ENCODE measurements around the gene SNX27. TPM values are rescaled to one million over a fixed set of nuclear protein-coding genes. Genes with fewer than 3 reads are reported as not detected.
"Not testable (repeated sequence)": the region's sequence is repeated elsewhere in the genome, so short reads cannot be mapped to it uniquely, and the experiment has no call there.

Gene SNX27
- total RNA-seq, 6 donors from 2014 or later, result 35.0 to 62.9 (median 51.9) TPM

GRCh38 chr1:151615711-151616504, 4.1 kb downstream of the SNX27 start:
- no peaks in the 10 kb centered on the region for H3K27me3 ChIP-seq
- ATAC-seq (ENCODE audit: low FRiP score in 2 of 2) (no peak), DNase-seq (no peak)
- WGBS, 2 donors, result 66 to 74% methylated on average over 4 of the region's 4 CpGs
- no peak overlapping the region for H3K4me3 ChIP-seq
- no peaks in the 10 kb centered on the region for H3K9me3 ChIP-seq
- H3K27ac ChIP-seq, result peak overlapping the region in 1 of 4 donors; percentile 7
- H3K36me3 ChIP-seq, result no peaks in the 10 kb centered on the region
- peaks cover 31 to 58% (median 40%) of the 10 kb centered on the region in 4 donors for H3K4me1 ChIP-seq
- TF ChIP-seq POLR2A (IDR thresholded peaks at IDR 0.05), result no peak
- TF ChIP-seq EP300 (IDR thresholded peaks at IDR 0.05), result no peak
- no peak for TF ChIP-seq CTCF (IDR thresholded peaks at IDR 0.05)
- TF ChIP-seq POLR2AphosphoS5 (IDR thresholded peaks at IDR 0.05), result no peak

- Histone ChIP-seq H3K4me3 (no peak overlapping the region), H3K27me3 (no peaks in the 10 kb centered on the region), H3K4me1 (peaks cover 37 to 56% (median 43%) of the 10 kb centered on the region in 4 donors), H3K27ac (no peak overlapping the region), H3K36me3 (no peaks in the 10 kb centered on the region), H3K9me3 (no peaks in the 10 kb centered on the region)
- DNase-seq (no peak), ATAC-seq (ENCODE audit: low FRiP score in 2 of 2) (no peak)
- TF ChIP-seq EP300 (IDR thresholded peaks at IDR 0.05) (no peak), CTCF (IDR thresholded peaks at IDR 0.05) (no peak), POLR2AphosphoS5 (IDR thresholded peaks at IDR 0.05) (no peak), POLR2A (IDR thresholded peaks at IDR 0.05) (no peak)
- WGBS, 2 donors, result 67 to 78% methylated on average over 3 of the region's 3 CpGs
Measured at GRCh38 chr1:151616505-151616849, 4.6 kb downstream of the SNX27 start.

- Histone ChIP-seq H3K9me3 (no peaks in the 10 kb centered on the region), H3K27me3 (no peaks in the 10 kb centered on the region), H3K4me3 (no peak overlapping the region), H3K27ac (no peak overlapping the region), H3K36me3 (no peaks in the 10 kb centered on the region), H3K4me1 (peaks cover 40 to 59% (median 47%) of the 10 kb centered on the region in 4 donors)
- no peak for TF ChIP-seq POLR2A (IDR thresholded peaks at IDR 0.05)
- TF ChIP-seq POLR2AphosphoS5 (IDR thresholded peaks at IDR 0.05), result no peak
- no peak for TF ChIP-seq CTCF (IDR thresholded peaks at IDR 0.05)
- WGBS, 2 donors, result 75 to 86% methylated on average over 3 of the region's 3 CpGs
- ATAC-seq (ENCODE audit: low FRiP score in 2 of 2), result no peak
- DNase-seq, result no peak
Measured at GRCh38 chr1:151618003-151618402, 6.2 kb downstream of the SNX27 start.

GRCh38 chr1:151618470-151618869, 6.6 kb downstream of the SNX27 start:
- peak overlapping the region in 1 of 4 donors; percentile 73 for H3K27ac ChIP-seq
- H3K9me3 ChIP-seq, result no peaks in the 10 kb centered on the region
- no peak for TF ChIP-seq CTCF (IDR thresholded peaks at IDR 0.05)
- TF ChIP-seq EP300 (IDR thresholded peaks at IDR 0.05), result no peak
- no peak for TF ChIP-seq POLR2AphosphoS5 (IDR thresholded peaks at IDR 0.05)
- no peak for TF ChIP-seq POLR2A (IDR thresholded peaks at IDR 0.05)
- ATAC-seq (ENCODE audit: low FRiP score in 2 of 2) (no peak), DNase-seq (no peak)
- H3K4me3 ChIP-seq, result no peak overlapping the region
- H3K36me3 ChIP-seq, result no peaks in the 10 kb centered on the region
- H3K4me1 ChIP-seq, result peaks cover 35 to 56% (median 43%) of the 10 kb centered on the region in 4 donors
- H3K27me3 ChIP-seq, result no peaks in the 10 kb centered on the region

GRCh38 chr1:151618996-151619395, 7.1 kb downstream of the SNX27 start:
- not testable (repeated sequence) for H3K9me3 ChIP-seq; H3K36me3 ChIP-seq; DNase-seq; H3K4me3 ChIP-seq; H3K27me3 ChIP-seq; ATAC-seq (ENCODE audit: low FRiP score in 2 of 2)
- H3K4me1 ChIP-seq, result peaks cover 30 to 50% (median 39%) of the 10 kb centered on the region in 4 donors
- WGBS, 2 donors, result 85 to 90% methylated on average over 6 of the region's 6 CpGs
- H3K27ac ChIP-seq, result peak overlapping the region; percentile 54 to 75 (median 66)
